Activated CD4-positive, alpha-beta T cell treated with anti-CD3 and anti-CD28 coated beads, Interleukin-10, Interleukin-2, amounts not matched to agents 100 ng/mL and 50 ng/mL, durations not matched to agents 16 hours and 8 hours (primary cell): ENCODE results near the gene CCNC.
A peak's percentile ranks its signal among the peaks of the same experiment; 100 is the strongest.
"Not testable (repeated sequence)": the region's sequence is repeated elsewhere in the genome, so short reads cannot be mapped to it uniquely, and the experiment has no call there.

ENCODE experiments used
- DNase-seq: peaks from one replicate; pipeline ENCODE4 v3.0.0-alpha.2; 2020

The CCNC gene

DNA sequence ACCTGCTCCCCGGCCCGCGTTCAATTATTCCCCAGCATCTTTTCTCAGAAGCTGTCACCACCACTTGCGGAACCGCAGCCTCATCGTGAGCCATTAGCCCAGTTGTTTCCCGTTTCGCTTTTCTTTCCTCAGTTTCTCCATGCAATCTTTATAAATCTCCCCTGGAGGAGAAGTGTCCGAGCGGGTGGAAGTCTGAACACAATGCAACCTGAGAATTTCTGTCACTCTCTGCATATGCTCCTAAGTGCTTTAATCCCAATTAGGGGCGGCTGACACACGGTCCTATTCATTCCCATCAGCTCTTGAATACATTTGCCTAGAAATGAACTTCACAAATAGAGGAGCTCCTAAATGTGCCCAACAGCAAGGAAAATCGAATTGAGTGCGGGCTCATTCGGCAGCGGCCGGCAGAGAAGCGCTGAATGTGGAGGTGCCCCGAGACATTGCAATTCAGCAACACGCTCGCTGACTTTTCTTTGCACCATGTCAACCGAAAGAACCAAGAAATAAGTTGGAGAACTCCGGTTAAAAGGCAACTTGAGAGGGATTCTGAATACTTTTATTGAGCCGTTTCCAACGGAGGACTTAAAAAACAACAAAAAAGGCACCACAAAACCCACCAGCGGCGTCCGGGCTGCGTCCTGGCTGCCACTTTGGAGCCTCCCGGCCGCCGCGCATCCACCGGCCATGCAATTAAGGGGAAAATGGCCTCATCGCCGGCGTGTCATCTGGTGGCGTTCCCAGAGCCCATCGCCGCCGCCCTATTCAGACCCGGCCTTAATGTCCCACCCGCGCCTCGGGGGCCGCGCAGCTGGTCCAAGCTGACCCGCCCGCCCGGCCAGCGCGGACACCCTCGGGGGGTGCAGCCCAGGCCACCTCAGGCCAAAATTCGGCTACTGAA, 34.3 kb upstream of the CCNC start:
- DNase-seq: no peak

- not testable (repeated sequence) for DNase-seq
Measured at GRCh38 chr6:99594696-99595095, 26.2 kb upstream of the CCNC start.

DNA sequence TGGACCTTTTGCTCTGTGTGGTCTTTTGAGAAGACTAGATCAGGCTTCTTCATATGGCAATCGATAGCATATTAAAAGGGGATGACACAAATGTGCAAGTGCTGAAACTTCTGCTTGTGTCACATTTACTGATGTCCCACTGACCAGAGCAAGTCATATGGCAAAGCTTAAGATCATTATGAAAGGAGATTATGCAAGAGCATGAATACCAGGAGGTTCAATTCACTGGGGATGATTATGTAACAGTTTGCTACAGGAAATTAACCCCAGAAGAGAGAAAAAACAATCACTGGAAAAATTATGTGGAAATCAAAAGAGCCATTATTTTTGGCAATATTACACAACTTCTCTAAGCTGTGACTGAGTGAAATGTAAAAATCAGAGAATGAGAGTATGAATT, 24.4 kb upstream of the CCNC start:
- no peak for DNase-seq

DNA sequence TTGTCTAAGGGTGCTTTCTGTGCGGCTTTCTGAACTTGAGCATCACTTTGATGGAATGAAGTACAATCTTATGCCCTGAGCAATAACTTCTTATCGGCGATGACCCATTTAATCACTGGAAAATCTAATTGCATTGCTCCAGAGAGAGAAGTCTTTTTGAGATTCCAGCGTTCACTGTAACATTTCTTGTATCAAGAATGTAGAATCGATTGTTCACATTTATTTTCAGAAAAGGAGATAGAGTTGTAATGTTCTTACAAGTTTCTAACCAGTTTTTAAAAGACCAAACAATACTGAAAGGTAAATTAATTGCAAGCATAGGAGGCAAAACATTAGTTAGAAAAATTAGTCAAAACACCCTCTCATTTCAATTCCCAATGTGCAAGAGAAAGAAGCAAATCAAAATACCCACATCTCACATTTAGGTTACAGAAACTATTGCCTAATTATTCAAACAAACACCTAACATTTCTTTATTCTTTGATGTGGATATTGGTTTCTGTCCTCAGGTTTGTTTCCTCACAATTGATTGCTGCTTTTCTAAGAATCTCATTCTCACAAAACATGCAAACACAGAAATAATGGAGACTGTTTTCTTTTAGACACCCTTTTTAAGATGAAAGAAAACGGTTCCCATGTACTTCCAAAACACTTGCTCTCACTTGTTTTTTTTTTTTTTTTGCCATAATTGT, 23.4 kb upstream of the CCNC start:
- DNase-seq: no peak

- no peak for DNase-seq
Measured at GRCh38 chr6:99590728-99591672, 22.5 kb upstream of the CCNC start.

- DNase-seq: no peak
Measured at GRCh38 chr6:99589907-99590493, 21.5 kb upstream of the CCNC start.

- no peak for DNase-seq
Measured at GRCh38 chr6:99589290-99589672, 20.8 kb upstream of the CCNC start.

DNA sequence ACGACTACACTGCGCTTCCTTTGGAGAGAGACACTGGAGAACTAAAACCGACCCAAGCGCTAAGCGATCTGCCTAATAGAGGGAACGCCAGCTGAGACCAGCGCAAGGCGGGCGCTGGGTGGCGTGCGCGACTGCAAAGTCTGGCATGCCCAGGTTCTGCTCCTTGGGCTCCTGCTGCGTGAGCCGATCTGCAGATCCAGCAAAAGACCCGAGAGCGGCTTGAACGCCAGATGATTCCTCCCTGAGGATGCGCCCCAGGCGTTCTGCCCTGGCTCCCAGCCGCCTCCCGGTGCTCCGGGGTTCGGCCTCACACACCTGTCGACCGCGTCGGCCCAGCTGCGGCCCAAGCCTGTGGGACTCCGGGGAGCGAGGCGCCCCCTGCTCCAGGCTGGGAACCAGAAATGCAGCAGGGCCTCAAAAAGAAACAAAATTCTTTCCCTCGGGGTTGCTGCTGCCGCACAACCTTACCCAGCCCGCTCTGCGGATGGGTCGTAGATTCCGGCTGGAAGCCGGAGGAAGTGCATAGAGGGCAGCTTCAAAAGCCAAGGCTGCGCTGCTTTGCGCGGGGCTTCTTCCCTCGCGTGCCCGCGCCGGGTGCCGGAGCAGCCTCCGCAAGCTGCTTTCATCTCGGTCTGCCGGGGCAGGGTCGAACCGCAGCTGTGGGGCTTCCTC, 20.3 kb upstream of the CCNC start:
- peak; percentile 78 for DNase-seq

GRCh38 chr6:99587792-99588191, 19.3 kb upstream of the CCNC start:
- DNase-seq: no peak

DNA sequence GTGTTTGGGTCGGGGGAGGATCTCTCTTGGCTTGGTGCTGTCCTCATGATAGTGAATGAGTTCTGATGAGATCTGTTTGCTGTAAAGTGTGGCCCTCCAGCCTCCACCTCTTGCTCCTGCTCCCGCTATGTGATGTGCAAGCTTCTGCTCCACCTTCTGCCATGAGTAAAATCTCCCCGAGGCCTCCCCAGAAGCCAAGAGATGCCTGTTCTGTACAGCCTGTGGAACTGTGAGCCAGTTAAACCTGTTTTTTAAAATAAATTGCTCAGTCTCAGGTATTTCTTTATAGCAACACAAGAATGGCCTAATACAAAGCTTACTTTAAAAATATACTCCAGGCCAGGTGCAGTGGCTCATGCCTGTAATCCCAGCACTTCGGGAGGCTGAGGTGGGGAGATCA, 11.3 kb upstream of the CCNC start:
- DNase-seq: no peak

DNA sequence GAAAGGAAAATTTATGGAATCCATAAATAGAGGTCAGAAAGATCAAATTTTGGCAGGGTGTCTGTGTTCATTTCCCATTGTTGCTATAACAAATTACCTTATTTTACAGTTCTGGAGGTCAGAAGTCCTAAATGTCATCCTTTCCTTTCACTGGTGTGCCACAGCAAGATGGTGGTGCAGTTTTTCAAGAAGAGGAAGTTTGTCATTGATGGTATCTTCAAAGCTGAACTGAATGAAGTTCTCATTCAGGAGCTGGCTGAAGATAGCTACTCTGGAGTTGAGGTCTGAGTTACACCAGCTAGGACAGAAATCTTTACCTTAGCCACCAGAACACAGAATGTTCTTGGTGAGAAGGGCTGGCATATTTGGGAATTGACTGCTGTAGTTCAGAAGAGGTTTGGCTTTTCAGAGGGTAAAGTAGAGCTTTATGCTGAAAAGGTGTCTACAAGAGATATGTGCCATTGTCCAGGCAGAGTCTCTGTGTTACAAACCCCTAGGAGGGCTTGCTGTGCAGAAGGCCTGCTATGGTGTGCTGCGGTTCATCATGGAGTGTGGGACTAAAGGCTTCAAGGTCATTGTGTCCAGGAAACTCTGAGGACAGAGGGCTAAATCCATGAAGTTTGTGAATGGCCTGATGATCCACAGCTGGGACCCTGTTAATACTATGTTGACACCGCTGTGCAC, 7.2 kb upstream of the CCNC start:
- DNase-seq: no peak

DNA sequence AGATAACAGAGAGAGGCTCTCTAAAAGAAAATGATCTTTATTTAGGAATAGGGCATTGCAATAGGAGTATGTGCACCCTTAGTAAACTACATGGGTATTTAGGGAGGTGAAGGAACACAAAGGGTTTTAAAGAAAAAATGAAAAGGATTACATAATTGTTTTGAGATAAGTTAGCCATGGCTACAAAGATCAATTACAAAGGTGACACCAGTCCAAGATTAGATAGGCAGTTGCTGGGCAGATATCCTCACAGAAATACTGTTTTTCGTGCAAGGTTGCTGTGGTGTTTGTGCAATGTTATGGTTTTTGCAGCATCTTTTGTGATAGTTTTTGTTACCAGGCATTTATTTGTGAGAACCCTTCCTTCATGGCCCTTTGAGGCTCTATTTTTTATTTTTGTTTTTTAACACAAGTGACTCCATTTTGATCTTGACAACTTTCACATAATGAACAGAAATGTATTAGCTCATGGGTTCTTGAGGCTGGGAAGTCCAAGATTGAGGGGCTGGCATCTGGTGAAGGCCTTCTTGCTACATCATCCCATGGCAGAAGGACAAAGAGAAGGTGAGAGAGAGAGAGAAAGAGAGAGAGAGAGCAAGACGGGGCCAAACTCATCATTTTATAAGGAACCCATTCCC, 5.6 kb upstream of the CCNC start:
- DNase-seq: no peak

DNA sequence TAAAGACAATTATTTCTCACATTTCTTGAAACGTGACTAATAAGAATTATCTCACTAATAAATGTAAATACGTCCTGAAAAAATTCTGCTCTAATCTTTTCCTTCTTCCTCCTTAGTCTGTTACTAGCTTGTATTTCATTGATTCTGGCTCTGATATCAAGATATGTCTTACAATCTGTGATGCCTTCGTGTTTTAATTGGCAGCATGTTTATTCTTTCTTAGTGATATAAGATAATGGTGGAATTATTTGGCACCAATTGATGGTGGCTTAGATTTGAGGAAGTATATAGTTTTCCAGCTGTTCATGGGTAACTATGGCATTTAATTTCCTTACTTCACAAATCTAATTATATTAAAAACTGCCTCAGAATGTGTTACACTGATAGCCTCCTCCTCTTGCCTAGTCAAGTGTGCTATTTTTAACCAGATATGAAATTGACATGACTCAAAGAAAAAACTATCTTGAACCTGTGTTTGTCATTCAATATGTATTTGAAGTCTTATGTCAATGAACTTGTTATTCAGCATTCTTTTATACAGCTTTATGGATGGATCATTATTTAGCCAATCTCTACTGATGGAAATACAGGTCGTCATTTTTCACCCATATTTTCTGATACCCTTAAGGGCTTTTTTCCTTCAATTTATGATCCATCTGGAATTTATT, 5.3 kb downstream of the CCNC start:
- DNase-seq: no peak

GRCh38 chr6:99560668-99561067, 7.8 kb downstream of the CCNC start:
- no peak for DNase-seq

- DNase-seq: no peak
Measured at GRCh38 chr6:99559057-99559456, 9.4 kb downstream of the CCNC start.

- no peak for DNase-seq
Measured at GRCh38 chr6:99553888-99554287, 14.6 kb downstream of the CCNC start.

GRCh38 chr6:99550046-99550748, 18.3 kb downstream of the CCNC start:
- no peak for DNase-seq

GRCh38 chr6:99548706-99549105, 19.8 kb downstream of the CCNC start:
- no peak for DNase-seq

GRCh38 chr6:99547526-99547925, 20.9 kb downstream of the CCNC start:
- no peak for DNase-seq

GRCh38 chr6:99545442-99545841, 23.0 kb downstream of the CCNC start:
- no peak for DNase-seq
